Measurements from ENCODE around the gene ARMH3. TPM values are rescaled to one million over a fixed set of nuclear protein-coding genes. Genes with fewer than 3 reads are reported as not detected.

Gene ARMH3, protein sequence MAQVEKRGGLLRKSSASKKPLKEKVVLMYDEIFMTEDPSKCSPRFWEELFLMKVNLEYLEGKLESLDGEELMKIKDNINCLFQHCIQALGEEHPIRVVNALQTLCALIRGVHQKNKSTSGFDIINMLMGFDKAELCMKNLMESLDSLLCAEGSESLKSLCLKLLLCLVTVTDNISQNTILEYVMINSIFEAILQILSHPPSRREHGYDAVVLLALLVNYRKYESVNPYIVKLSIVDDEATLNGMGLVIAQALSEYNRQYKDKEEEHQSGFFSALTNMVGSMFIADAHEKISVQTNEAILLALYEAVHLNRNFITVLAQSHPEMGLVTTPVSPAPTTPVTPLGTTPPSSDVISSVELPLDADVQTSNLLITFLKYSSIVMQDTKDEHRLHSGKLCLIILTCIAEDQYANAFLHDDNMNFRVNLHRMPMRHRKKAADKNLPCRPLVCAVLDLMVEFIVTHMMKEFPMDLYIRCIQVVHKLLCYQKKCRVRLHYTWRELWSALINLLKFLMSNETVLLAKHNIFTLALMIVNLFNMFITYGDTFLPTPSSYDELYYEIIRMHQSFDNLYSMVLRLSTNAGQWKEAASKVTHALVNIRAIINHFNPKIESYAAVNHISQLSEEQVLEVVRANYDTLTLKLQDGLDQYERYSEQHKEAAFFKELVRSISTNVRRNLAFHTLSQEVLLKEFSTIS
- 26.4 TPM for total RNA-seq

DNA sequence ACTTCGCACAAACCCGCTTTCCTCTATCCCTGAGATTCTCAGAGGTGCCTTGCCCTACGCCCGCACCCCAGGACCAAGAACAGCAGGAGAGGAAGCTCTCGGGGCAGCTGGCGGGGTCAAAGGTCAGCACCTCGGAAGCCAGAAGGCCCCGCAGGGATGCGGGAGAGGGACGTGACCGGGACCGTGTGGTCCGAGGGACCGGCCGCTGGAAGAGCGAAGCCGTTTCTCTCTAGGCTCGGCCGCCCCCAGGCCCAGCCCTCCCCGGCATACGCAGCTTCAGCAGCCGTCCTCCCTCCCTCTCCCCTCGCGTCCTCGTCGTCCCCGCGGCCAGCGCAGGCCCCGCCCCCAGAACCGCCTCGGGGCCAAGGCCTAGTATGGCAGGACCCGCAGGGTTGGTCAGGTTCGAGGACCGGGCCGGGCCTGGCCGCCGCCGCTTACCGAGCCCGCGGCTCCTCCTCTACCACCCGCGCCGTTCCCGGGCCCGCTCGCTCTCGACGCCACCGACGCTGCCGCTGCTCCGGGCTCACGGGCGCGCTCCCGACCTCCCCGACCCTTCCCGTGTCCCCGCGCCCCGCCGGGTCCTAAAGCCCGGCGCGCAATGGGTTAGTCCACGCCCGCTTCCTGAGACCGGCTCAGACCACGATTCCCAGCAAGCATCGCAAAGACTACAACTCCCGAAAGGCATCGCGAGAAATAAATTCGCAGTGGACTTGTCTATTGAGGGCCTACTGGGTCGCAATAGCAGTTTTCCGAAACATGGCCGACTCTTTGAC lies at the start of gene ARMH3:
Gene ARMH3, minus strand, starts transcription at position 527 of the 773 bp plus-strand sequence. CDS start 16,059 bp downstream, outside the sequence.
- peak; percentile 94 for DNase-seq (ENCODE audit: low spot score)

DNA sequence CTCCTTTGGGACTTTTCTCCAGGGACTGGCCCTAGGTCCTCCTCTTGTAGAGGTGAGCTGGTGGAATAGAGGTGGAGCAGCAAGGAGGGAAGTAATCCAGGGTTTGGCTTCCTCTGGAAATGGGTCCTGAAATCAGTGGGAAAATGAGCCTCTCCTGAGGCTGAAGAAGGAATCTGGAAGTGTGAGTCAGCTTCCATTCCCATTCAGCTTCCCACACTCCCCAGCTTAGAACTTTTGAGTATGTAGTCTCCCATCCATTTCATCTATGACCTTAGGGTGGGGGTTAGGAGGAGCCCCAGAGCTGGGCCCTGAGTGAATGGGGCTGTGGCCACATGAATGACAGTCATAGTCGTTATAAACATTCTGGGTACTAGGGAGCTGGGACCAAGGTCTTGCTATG lies 46.4 kb upstream of the ARMH3 start:
- no peak for DNase-seq (ENCODE audit: low spot score)

DNA sequence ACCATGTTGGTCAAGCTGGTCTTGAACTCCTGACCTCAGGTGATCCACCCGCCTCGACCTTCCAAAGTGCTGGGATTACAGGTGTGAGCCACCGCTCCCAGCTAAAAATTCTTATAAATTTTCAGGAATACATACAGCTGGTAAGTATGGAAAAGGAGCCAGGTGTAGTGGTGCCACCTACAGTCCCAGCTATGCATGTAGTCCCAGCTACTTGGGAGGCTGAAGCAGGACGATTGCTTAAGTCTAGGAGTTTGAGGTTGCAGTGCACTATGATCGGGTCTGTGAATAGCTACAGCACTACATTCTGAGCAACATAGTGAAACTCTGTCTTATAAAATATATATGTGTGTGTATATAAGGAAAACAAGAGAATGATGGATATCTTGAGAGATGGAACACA lies 45.2 kb upstream of the ARMH3 start:
- DNase-seq (ENCODE audit: low spot score): no peak

DNA sequence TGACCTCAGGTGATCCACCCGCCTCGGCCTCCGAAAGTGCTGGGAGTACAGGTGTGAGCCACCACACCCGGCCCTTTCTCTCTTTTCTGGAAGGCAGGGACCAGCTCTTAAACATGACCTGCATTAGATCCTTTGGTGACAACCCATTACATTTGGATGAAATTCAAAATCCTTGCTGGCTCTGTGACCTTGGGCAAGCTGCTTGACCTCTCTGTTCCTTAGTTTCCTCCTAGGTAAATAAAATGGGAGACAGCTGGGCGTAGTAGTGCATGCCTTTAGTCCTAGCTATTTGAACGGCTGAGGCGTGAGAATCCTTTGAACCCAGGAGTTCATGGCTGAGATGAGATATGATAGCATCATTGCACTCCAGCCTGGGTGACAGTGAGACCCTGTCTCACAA lies 40.5 kb upstream of the ARMH3 start:
- no peak for DNase-seq (ENCODE audit: low spot score)

DNA sequence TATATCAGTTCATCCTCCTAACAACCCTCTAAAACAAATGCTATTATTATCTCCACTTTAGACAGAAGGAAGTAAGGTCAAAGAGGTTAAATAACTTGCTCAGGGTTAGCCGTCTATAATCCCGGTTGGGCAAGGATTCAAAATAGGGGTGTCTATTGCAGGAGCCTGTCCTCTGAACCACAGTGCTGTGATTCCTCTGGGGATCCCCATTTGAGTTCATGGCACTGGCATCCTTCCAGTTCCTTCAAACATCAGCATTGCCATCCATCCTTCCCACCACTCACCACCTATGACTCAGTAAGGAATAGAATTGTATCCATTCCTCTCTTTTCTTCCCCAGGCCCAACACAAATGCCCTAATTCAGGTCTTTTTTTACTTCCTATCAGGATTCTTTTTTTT lies 34.8 kb upstream of the ARMH3 start:
- DNase-seq (ENCODE audit: low spot score): no peak

DNA sequence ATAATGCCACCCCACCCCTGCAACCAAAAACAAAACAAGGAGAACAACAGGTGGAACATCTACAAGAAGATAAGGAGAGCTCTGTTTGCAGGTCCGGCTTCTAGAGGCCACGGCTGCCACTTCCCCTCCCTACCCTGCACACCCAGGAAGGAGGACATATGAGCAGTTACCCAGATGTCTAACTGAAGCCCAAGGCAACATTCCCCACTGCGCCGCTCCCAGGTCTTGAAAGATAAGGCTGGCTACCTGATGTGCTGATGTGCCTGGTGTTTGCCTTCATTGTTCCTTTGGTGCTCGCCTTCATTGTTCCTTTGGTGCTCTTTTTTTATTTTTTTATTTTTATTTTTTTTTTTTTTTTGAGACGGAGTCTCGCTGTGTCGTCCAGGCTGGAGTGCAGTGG lies 30.2 kb upstream of the ARMH3 start:
- DNase-seq (ENCODE audit: low spot score): no peak

DNA sequence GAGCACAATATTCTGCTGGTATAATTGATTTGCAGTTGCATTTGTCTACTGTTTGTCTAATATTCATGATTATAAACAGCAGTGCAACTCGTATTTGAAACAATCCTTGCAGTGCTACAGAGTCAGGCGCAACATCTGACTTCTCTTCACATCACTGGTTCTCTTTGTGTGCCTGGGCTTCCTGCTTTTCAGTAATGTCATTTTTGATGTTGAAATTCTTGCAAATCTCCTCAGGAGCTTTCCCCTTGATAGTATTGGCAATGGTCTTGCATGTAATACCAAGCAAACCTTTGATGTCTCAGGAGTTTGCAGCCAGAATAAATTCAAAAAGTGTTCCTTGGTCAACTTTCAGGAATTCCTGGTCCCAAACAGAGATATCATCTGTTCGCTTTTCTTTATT lies 29.4 kb upstream of the ARMH3 start:
- no peak for DNase-seq (ENCODE audit: low spot score)

DNA sequence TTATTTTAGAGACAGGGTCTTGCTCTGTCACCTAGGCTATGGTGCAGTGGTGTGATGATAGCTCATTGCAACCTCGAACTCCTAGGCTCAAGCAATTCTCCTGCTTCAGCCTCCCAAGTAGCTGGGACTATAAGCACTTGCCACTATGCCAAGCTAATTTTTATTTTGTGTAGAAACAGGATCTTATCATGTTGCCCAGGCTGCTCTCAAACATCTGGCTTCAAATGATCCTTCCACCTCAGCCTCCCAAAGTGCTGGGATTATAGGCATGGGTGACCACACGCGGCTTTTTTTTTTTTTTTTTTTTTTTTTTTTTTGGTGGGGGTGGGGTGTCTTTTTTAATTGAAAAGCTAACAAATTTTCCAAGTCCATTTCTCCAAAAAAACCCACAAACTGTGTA lies 27.6 kb upstream of the ARMH3 start:
- no peak for DNase-seq (ENCODE audit: low spot score)

DNA sequence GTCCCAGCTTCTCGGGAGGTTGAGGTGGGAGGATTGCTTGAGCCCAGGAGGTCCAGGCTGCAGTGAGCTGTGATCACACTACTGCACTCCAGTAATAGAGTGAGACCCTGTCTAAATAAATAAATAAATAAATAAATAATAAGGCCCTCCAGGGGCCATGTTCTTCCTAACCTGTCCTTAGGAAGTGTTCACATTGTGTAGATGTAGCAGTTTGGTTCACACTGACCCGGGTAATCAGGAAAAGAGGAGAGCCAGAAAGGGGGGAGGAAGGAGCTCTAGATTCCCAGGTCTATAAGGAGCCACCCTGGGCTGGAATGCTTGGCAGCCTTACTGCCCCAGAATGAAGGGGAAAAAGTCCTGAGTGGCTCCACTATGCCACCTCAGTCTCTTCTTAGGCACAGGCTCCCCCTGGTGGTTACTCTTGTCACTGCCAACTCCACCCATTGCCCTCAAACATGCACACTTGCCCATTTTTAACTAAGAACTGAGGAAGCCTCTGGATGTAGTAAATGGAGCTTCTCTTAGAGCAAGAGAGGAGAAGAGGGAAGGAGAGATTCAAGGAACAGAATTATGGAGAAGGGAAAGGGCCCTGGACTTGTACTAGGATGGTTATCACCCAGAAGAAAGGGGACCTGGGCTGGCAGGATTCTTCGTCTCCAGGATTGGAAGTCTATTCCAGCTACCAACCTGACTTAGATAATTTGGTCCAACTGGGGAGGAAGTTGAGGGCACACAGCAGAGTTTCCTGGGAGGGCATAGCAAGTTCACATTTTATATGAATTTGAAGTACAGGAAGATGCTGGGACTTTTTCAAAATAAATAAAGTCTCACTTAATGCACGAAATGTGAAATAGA lies 16.9 kb upstream of the ARMH3 start:
- DNase-seq (ENCODE audit: low spot score): peak; percentile 88

DNA sequence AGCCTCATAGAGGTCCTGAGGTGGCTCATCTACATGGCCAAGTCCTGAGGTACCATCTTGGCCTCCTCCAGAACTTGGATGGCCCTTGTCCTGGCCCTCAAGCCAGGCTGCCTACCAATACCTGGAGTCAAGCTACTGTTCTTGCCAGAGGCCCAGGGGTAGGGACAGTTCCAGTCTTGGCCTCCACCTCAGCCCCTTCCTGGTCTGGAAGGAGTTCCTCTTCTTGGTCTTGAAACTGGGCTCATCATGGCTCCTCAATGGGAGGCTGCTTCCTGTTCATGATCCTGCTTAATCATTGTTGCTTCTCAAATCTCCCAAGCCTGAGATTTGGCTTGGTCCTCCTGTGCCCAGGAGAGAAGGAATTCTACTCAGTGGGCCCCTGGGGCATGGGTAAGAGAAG lies 13.1 kb upstream of the ARMH3 start:
- DNase-seq (ENCODE audit: low spot score): no peak

DNA sequence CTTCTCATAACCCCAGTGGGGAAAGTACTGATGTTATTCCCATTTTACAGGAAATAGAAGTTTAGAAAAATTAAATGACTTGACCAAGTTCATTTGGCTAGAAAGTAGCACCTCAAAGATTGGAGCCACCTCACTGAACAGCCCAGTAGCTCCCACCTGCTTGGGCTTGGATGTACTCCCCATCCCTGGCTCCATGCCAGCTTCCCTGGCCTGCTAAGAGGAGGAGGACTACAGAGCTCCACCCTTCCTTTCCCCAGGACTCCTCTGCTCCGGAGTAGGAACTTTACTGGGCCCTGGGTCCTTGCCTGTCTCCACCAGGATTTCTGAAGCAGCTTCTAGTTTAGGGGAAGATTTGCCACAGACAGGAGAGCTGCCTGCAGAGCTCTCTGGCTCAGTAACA lies 12.2 kb upstream of the ARMH3 start:
- no peak for DNase-seq (ENCODE audit: low spot score)

DNA sequence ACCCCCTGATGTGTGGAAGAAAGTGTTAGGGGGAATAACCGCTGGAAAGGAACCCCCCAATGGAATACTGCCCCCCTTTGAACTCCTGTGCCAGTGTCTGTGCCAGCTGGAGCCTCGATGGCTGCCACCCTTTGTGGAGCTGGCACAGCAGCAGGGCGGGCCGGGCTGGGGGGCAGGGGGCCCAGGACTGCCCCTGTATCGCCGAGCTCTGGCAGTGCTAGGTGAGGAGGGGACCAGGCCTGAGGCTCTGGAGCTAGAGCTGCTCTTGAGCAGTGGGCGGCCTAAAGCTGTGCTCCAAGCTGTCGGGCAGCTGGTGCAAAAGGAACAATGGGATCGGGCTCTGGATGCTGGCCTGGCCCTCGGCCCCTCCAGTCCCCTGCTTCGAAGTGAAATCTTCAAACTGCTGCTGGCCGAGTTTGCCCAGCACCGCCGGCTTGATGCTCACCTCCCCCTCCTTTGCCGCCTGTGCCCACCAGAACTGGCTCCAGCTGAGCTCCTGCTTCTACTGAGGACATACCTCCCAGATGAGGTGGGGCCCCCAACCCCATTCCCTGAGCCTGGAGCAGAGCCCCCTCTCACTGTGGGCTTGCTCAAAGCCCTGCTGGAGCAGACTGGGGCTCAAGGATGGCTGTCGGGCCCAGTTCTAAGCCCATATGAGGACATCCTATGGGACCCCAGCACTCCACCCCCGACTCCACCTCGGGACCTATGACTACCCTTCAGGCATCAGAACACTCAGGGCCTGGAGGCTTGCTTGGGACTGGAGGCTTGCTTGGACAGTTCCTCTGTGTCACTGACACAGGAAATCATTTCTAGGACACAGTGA lies 11.3 kb upstream of the ARMH3 start:
- DNase-seq (ENCODE audit: low spot score): no peak

DNA sequence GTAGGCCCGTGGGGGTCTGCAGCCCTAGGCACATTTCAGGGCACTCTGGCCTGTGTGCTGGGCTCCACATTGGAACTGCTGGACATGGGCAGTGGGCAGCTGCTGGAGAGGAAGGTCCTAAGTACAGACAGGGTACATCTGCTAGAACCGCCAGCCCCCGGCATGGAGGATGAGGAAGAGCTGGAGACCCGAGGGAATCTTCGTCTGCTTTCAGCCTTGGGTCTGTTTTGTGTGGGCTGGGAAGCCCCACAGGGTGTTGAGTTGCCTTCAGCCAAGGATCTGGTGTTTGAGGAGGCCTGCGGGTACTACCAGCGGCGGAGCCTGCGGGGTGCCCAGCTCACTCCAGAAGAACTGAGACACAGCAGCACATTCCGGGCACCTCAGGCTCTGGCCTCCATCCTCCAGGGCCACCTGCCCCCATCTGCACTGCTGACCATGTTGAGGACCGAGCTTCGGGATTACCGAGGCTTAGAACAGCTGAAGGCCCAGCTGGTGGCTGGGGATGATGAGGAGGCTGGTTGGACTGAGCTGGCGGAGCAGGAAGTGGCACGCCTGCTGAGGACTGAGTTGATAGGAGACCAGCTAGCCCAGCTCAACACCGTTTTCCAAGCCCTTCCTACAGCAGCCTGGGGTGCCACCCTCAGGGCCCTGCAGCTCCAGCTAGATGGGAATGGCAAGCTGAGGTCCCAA lies 10.6 kb upstream of the ARMH3 start:
- no peak for DNase-seq (ENCODE audit: low spot score)

DNA sequence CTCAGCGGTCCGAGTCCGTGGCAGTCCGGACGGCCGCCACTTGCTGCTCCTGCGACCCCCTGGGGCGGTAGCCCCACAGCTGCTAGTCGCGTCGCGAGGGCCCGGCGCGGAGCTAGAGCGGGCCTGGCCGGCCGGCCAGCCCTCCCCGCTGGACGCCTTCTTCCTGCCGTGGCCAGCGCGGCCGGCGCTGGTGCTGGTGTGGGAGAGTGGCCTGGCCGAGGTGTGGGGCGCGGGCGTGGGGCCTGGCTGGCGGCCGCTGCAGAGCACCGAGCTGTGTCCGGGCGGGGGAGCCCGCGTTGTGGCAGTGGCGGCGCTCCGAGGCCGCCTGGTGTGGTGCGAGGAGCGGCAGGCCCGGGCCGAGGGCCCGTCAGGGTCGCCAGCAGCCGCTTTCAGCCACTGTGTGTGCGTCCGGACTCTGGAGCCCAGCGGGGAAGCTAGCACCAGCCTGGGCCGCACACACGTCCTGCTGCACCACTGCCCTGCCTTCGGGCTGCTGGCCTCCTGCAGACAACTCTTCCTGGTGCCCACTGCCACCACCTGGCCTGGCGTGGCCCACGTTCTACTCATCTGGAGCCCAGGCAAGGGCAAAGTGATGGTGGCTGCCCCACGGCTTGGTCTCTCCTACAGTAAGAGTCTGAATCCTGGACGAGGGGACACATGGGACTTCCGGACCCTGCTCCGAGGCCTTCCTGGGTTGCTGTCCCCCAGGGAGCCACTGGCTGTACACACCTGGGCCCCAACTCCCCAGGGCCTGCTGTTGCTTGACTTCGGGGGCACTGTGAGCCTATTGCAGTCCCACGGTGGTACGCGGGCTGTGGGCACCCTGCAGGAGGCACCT lies 9.8 kb upstream of the ARMH3 start:
- peak; percentile 11 for DNase-seq (ENCODE audit: low spot score)

DNA sequence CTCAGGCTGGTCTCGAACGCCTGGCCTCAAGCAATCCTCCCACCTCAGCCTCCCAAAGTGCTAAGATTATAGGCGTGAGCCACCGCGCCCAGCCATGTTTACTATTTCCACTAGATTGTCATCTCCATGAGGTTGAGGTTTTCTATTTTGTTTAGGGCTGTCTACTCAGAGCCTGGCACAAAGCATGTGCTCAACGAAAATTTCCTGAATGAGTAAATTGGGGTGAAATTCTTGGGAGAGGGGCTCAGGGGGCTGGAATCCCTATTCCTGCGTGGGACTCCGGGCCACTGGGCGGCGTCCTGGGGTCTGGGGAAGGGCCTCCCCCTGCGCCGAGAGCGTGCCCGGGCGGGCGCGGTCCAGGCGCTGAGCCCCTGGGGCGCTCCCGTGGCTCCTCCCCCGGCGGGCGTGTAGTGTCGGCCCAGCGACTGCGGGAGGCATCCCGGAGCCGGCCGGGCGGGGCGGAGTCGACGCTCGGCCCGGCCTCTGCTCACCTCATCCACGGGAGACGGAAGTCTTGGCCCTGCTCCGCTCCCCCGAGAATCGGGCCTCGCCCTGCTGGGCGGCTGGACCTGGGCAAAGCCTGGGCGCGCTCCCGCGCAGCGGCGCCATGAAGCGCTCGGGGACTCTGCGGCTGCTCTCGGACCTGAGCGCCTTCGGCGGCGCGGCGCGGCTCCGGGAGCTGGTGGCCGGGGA lies 9.0 kb upstream of the ARMH3 start, which contains the start of gene HPS6:
Gene HPS6, plus strand, starts transcription at position 482 of the 693 bp plus-strand sequence. Its CDS starts 126 bp downstream, at position 608.
- DNase-seq (ENCODE audit: low spot score): peak; percentile 89

DNA sequence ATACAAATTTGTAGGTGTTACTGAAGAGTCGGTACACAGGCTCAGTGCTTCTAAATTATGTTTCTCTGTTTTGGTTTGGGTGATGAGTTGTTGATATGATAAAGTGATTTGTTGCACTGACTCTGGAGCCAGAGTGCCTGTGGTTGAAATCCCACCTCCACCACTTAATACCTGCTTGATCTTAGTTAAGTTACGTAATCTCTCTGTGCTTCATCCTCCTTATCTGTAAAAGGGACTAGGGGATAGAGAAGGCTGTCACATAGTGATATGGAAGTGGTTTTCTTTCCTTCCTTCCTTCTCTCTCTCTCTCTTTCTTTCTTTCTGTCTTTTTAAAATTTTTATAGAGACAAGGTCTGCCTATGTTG lies 8.5 kb upstream of the ARMH3 start:
- no peak for DNase-seq (ENCODE audit: low spot score)

DNA sequence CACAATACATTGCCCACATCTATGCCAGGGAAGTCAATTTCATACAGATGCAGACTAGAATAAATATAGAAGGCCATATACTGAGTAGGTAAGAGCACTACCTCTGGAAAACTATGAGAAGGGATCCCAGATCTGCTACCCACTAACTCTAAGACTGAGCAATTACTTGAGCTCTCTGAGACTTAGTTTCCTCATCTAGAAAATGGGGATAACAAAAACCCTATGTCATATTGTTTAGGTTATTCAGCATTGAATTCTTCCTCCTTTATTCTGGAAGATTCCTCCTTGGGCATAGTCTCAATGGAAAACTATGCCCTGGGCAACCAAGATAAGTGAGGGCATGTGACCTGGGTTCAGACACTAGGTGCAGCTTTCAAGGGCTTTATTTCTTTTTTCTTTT lies 4.0 kb upstream of the ARMH3 start:
- no peak for DNase-seq (ENCODE audit: low spot score)

DNA sequence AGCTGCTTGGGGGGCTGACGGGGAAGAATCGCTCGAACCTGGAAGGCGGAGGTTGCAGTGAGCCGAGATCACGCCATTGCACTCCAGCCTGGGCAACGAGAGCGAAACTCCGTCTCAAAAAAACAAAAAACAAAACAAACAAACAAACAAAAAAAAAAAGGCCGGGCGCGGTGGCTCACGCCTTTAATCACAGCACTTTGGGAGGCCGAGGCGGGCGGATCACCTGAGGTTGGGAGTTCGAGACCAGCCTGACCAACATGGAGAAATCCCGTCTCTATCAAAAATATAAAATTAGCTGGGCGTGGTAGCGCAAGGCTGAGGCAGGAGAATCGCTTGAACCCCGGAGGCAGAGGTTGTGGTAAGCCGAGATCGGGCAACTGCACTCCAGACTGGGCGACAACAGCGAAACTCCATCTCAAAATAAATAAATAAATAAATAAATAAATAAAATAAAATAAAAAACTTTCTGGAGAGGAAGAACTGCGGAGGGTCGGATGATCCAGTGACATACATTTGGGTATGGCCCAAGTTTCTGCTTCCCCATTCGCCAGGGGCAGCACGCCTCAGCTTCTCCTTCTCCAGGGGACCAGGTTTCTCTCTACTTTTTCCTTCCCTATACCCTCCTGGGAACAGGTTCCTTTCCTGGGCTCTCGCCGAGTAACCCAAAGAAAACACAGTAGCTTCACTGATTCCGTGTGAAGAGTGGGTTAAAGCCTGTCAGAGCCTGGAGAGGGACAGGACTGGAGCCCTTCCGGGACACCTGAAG lies 909 bp downstream of the ARMH3 start:
- DNase-seq (ENCODE audit: low spot score): peak; percentile 21

All from mucosa of gallbladder (tissue), 1 donor.